Stimulated activated effector memory CD8-positive, alpha-beta T cell treated with anti-CD3 and anti-CD28 coated beads, Interleukin-12 subunit alpha, Interleukin-12 subunit beta, amount 100 ng/mL, for 72 hours (primary cell): ENCODE measurements around the gene AP5S1.
A peak's percentile ranks its signal among the peaks of the same experiment; 100 is the strongest.

Experiments
- ATAC-seq: fragments of 150-1000 bp; cut with Tn5 transposase; 2 replicates; pipeline ENCODE4 v1.10.0; 2021
- DNase-seq, 2 donors: peaks; one replicate each; pipeline ENCODE4 v3.0.0; 2021 to 2022; ENCODE audit warnings: low spot score in 2 of 2
- H3K27ac Mint-ChIP-seq: one replicate; pipeline ENCODE4 v1.8.0; 2022; ENCODE audit warnings: mild to moderate bottlenecking, mixed read lengths
- H3K36me3 Mint-ChIP-seq: one replicate; pipeline ENCODE4 v1.8.0; 2022; ENCODE audit warnings: mild to moderate bottlenecking, mixed read lengths
- H3K4me1 Mint-ChIP-seq: one replicate; pipeline ENCODE4 v1.8.0; 2022; ENCODE audit warnings: mixed read lengths
- H3K4me3 Mint-ChIP-seq: one replicate; pipeline ENCODE4 v1.8.0; 2022; ENCODE audit warnings: mild to moderate bottlenecking, mixed read lengths
- H3K9me3 Mint-ChIP-seq: one replicate; pipeline ENCODE4 v1.8.0; 2022; ENCODE audit warnings: mixed read lengths

Gene AP5S1

GRCh38 chr20:3865152-3865886, 45.0 kb downstream of the AP5S1 start:
- ATAC-seq (no peak), DNase-seq (no peak)
- Mint-ChIP-seq H3K36me3 (peaks cover 73% of the 10 kb centered on the region), H3K4me3 (no peak overlapping the region), H3K4me1 (peaks cover 12% of the 10 kb centered on the region), H3K27ac (no peak overlapping the region), H3K9me3 (no peaks in the 10 kb centered on the region)

DNA sequence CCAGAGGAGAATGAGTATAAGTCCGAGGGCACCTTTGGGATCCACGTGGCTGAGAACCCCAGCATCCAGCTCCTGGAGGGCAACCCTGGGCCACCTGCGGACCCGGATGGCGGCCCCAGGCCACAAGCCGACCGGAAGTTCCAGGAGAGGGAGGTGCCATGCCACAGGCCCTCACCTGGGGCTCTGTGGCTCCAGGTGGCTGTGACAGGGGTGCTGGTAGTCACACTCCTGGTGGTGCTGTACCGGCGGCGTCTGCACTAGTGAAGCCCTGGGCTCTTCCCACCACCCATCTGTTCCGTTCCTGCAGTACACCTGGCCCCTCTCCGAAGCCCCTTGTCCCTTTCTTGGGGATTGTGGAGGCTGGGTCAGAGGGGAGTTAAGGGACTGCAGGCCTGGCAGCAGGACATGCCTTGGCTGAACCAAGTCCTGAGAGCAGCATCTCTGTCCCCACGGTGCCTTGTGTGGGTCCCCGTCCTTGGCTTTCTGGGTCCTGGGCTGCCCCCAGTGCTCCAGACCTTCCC, 45.6 kb downstream of the AP5S1 start:
- no peak overlapping the region for H3K4me3 Mint-ChIP-seq
- peaks cover 12% of the 10 kb centered on the region for H3K4me1 Mint-ChIP-seq
- H3K36me3 Mint-ChIP-seq, result peaks cover 73% of the 10 kb centered on the region
- H3K9me3 Mint-ChIP-seq, result no peaks in the 10 kb centered on the region
- no peak for DNase-seq
- no peak for ATAC-seq
- H3K27ac Mint-ChIP-seq, result peak overlapping the region; percentile 77

DNA sequence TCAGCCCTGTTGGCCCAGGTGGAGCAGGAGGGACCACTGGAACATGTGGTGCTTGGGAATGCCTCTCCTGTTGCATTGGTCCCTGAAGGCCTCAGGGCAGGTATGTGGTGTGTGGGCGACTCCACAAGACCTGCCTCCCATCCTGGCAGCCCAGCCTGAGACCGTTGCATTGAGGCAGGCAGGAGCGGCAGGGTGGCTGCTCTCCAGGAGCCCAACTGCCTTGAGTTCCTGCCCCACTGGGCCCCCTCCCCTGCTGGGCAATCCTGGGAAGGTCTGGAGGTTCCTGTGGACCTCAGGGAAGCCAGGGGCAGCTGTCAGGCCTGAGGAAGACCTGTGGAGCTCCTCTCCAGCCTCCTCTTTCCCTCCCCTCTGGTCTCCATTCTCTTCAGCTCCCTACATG, 46.1 kb downstream of the AP5S1 start:
- Mint-ChIP-seq H3K4me1 (peaks cover 12% of the 10 kb centered on the region), H3K27ac (peak overlapping the region; percentile 77), H3K9me3 (no peaks in the 10 kb centered on the region), H3K4me3 (no peak overlapping the region), H3K36me3 (peaks cover 69% of the 10 kb centered on the region)
- ATAC-seq (no peak), DNase-seq (no peak)

- ATAC-seq (no peak), DNase-seq (no peak)
- no peak overlapping the region for H3K4me3 Mint-ChIP-seq
- peaks cover 63% of the 10 kb centered on the region for H3K36me3 Mint-ChIP-seq
- H3K4me1 Mint-ChIP-seq, result peaks cover 16% of the 10 kb centered on the region
- no peaks in the 10 kb centered on the region for H3K9me3 Mint-ChIP-seq
- H3K27ac Mint-ChIP-seq, result peak overlapping the region; percentile 77
These were observed 47.5 kb downstream of the AP5S1 start for GRCh38 chr20:3867802-3868201.

DNA sequence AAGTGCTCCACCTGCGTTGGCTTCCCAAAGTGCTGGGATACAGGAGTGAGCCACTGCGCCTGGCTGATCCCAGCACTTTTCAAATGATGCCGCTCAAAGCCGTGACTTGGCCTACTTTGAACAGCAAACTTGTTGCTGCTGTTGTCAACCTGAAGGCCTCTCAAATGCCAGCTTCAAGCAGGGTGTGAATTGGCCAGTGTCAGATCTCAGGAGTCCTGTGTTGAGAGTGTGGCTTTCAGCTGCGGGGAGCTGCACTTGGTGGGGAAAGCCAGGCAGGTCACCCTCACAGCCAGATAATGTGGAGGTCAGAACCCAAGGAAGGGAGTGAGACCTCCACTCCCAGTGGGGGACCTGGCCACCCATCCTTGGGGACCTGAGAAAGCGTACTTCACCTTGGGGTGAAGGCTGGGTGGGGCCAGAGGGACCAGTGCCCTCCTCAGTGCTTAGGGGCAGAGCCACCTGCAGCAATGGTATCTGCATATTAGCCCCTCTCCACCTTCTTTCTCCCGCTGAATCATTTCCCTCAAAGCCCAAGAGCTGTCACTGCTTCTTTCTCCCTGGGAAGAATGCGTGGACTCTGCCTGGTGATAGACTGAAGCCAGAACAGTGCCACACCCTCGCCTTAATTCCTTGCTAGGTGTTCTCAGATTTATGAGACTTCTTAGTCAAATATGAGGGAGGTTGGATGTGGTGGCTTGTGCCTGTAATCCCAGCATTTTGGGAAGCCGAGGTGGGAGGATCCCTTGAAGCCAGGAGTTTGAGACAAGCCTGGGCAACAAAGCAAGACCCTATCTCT, 49.7 kb downstream of the AP5S1 start:
- H3K36me3 Mint-ChIP-seq, result peaks cover 63% of the 10 kb centered on the region
- DNase-seq (no peak), ATAC-seq (no peak)
- H3K4me3 Mint-ChIP-seq, result no peak overlapping the region
- H3K4me1 Mint-ChIP-seq, result peaks cover 17% of the 10 kb centered on the region
- peak overlapping the region; percentile 12 for H3K27ac Mint-ChIP-seq
- H3K9me3 Mint-ChIP-seq, result no peaks in the 10 kb centered on the region

- peaks cover 17% of the 10 kb centered on the region for H3K4me1 Mint-ChIP-seq
- ATAC-seq, result no peak
- DNase-seq, result no peak
- no peak overlapping the region for H3K4me3 Mint-ChIP-seq
- no peaks in the 10 kb centered on the region for H3K9me3 Mint-ChIP-seq
- peak overlapping the region; percentile 54 for H3K27ac Mint-ChIP-seq
- peaks cover 67% of the 10 kb centered on the region for H3K36me3 Mint-ChIP-seq
These were observed 51.4 kb downstream of the AP5S1 start for GRCh38 chr20:3871550-3872265.

DNA sequence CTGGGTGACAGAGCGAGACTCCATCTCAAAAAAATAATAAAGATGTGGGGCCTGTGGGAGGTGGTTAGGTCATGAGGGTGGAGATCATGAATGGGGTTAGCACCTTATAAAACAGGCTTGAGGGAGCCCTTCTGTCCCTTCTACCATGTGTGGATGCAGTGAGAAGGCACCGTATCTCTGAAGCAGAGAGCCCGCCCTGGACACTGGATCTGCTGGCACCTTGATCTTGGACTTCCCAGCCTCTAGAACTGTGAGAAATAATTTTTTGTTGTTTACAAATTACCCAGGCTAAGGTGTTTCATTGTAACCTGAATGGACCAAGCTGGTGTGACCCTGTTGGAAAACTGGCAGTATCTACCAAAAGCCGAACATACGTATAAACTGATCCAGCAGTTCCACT, 53.2 kb downstream of the AP5S1 start:
- H3K4me1 Mint-ChIP-seq, result peaks cover 17% of the 10 kb centered on the region
- H3K9me3 Mint-ChIP-seq, result no peaks in the 10 kb centered on the region
- H3K36me3 Mint-ChIP-seq, result peaks cover 59% of the 10 kb centered on the region
- H3K4me3 Mint-ChIP-seq, result no peak overlapping the region
- ATAC-seq (no peak), DNase-seq (no peak)
- H3K27ac Mint-ChIP-seq, result peak overlapping the region; percentile 54

- DNase-seq, result no peak
- Mint-ChIP-seq H3K4me1 (peaks cover 17% of the 10 kb centered on the region), H3K4me3 (no peak overlapping the region), H3K27ac (peak overlapping the region; percentile 32), H3K36me3 (peaks cover 61% of the 10 kb centered on the region), H3K9me3 (no peaks in the 10 kb centered on the region)
- ATAC-seq, result no peak
These were observed 54.0 kb downstream of the AP5S1 start for GRCh38 chr20:3874194-3874844.

GRCh38 chr20:3875378-3875974, 55.1 kb downstream of the AP5S1 start:
- ATAC-seq, result no peak
- Mint-ChIP-seq H3K27ac (no peak overlapping the region), H3K4me1 (peaks cover 17% of the 10 kb centered on the region), H3K9me3 (no peaks in the 10 kb centered on the region), H3K4me3 (no peak overlapping the region), H3K36me3 (peaks cover 50% of the 10 kb centered on the region)
- no peak for DNase-seq

- ATAC-seq, result no peak
- H3K27ac Mint-ChIP-seq, result no peak overlapping the region
These were observed 55.7 kb downstream of the AP5S1 start for GRCh38 chr20:3876000-3876399.

GRCh38 chr20:3876676-3877075, 56.3 kb downstream of the AP5S1 start:
- H3K4me3 Mint-ChIP-seq, result no peak overlapping the region

More at GRCh38 chr20:3876000-3876399, 55.7 kb downstream of the AP5S1 start:
- peaks cover 45% of the 10 kb centered on the region for H3K36me3 Mint-ChIP-seq
- peaks cover 17% of the 10 kb centered on the region for H3K4me1 Mint-ChIP-seq
- DNase-seq, result no peak
- H3K9me3 Mint-ChIP-seq, result no peaks in the 10 kb centered on the region
- H3K4me3 Mint-ChIP-seq, result no peak overlapping the region

More at GRCh38 chr20:3876676-3877075, 56.3 kb downstream of the AP5S1 start:
- H3K4me1 Mint-ChIP-seq, result peaks cover 17% of the 10 kb centered on the region
- no peak overlapping the region for H3K27ac Mint-ChIP-seq
- DNase-seq, result no peak
- no peaks in the 10 kb centered on the region for H3K9me3 Mint-ChIP-seq
- H3K36me3 Mint-ChIP-seq, result peaks cover 44% of the 10 kb centered on the region
- no peak for ATAC-seq
